ENCODE measurements around the gene LGR6. TPM values are rescaled to one million over a fixed set of nuclear protein-coding genes. Genes with fewer than 3 reads are reported as not detected.
"Not testable (repeated sequence)": the region's sequence is repeated elsewhere in the genome, so short reads cannot be mapped to it uniquely, and the experiment has no call there.

Gene LGR6
- polyA plus RNA-seq (ENCODE audit: insufficient read length in 3 of 3) = 1 to 10 TPM in 2 of 3 donors, under 1 TPM in 1; 0.64 to 1.2 (median 1.1) TPM

GRCh38 chr1:202193614-202194327 lies at the start of gene LGR6:
TSS of gene LGR6 (plus strand) at chr1:202193799. CDS start at chr1:202193990, 191 bp downstream.
- DNase-seq (ENCODE audit: low read depth in 3 of 3, low spot score in 2 of 3) = no peak

- DNase-seq (ENCODE audit: low read depth in 3 of 3, low spot score in 2 of 3) = no peak
Measured at GRCh38 chr1:202144402-202145067, 49.1 kb upstream of the LGR6 start, which contains the start of gene ARL8A. TSS of gene ARL8A (minus strand) at chr1:202144737. CDS start at chr1:202144572, 165 bp downstream.

GRCh38 chr1:202145068-202145743 lies 48.4 kb upstream of the LGR6 start:
- DNase-seq (ENCODE audit: low read depth in 3 of 3, low spot score in 2 of 3) = no peak

- not testable (repeated sequence) for DNase-seq (ENCODE audit: low read depth in 3 of 3, low spot score in 2 of 3)
Measured at GRCh38 chr1:202145744-202146140, 47.9 kb upstream of the LGR6 start.

GRCh38 chr1:202146279-202146678 lies 47.3 kb upstream of the LGR6 start:
- no peak for DNase-seq (ENCODE audit: low read depth in 3 of 3, low spot score in 2 of 3)

GRCh38 chr1:202146993-202147392 lies 46.6 kb upstream of the LGR6 start:
- DNase-seq (ENCODE audit: low read depth in 3 of 3, low spot score in 2 of 3) = no peak

- DNase-seq (ENCODE audit: low read depth in 3 of 3, low spot score in 2 of 3) = no peak
Measured at GRCh38 chr1:202148391-202148790, 45.2 kb upstream of the LGR6 start.

- DNase-seq (ENCODE audit: low read depth in 3 of 3, low spot score in 2 of 3) = no peak
Measured at GRCh38 chr1:202149566-202149965, 44.0 kb upstream of the LGR6 start.

- no peak for DNase-seq (ENCODE audit: low read depth in 3 of 3, low spot score in 2 of 3)
Measured at GRCh38 chr1:202150187-202150586, 43.4 kb upstream of the LGR6 start.

GRCh38 chr1:202150602-202151001 lies 43.0 kb upstream of the LGR6 start:
- DNase-seq (ENCODE audit: low read depth in 3 of 3, low spot score in 2 of 3) = no peak

GRCh38 chr1:202151045-202151444 lies 42.6 kb upstream of the LGR6 start:
- DNase-seq (ENCODE audit: low read depth in 3 of 3, low spot score in 2 of 3) = no peak

GRCh38 chr1:202152399-202152798 lies 41.2 kb upstream of the LGR6 start:
- DNase-seq (ENCODE audit: low read depth in 3 of 3, low spot score in 2 of 3) = no peak

- no peak for DNase-seq (ENCODE audit: low read depth in 3 of 3, low spot score in 2 of 3)
Measured at GRCh38 chr1:202153284-202153683, 40.3 kb upstream of the LGR6 start.

GRCh38 chr1:202154148-202154765 lies 39.3 kb upstream of the LGR6 start:
- no peak for DNase-seq (ENCODE audit: low read depth in 3 of 3, low spot score in 2 of 3)

GRCh38 chr1:202154766-202155477 lies 38.7 kb upstream of the LGR6 start:
- peak in 2 of 3 donors; percentile 45 to 64 for DNase-seq (ENCODE audit: low read depth in 3 of 3, low spot score in 2 of 3)

- DNase-seq (ENCODE audit: low read depth in 3 of 3, low spot score in 2 of 3) = no peak
Measured at GRCh38 chr1:202155478-202156021, 38.0 kb upstream of the LGR6 start.

- no peak for DNase-seq (ENCODE audit: low read depth in 3 of 3, low spot score in 2 of 3)
Measured at GRCh38 chr1:202156590-202156989, 37.0 kb upstream of the LGR6 start.

GRCh38 chr1:202157945-202158344 lies 35.7 kb upstream of the LGR6 start:
- DNase-seq (ENCODE audit: low read depth in 3 of 3, low spot score in 2 of 3) = no peak

GRCh38 chr1:202158810-202159533 lies 34.6 kb upstream of the LGR6 start:
- DNase-seq (ENCODE audit: low read depth in 3 of 3, low spot score in 2 of 3) = no peak

All from right renal cortex interstitium (tissue), 3 donors.